Suprapubic skin (tissue), 4 donors: ENCODE results near the gene CEND1. TPM values are rescaled to one million over a fixed set of nuclear protein-coding genes. Genes with fewer than 3 reads are reported as not detected.

Source experiments
- DNase-seq, 2 donors: peaks; one replicate each; pipeline ENCODE4 v3.0.0-alpha.2; 2019; ENCODE audit warnings: low spot score in 2 of 2
- H3K27ac ChIP-seq: fragments of 200-600 bp; sonication (generic); one replicate; pipeline ENCODE4 v1.5.1; 2019
- H3K27me3 ChIP-seq: fragments of 200-600 bp; sonication (generic); one replicate; pipeline ENCODE4 v1.5.1; 2019
- H3K36me3 ChIP-seq: fragments of 200-600 bp; sonication (generic); one replicate; pipeline ENCODE4 v1.5.1; 2019
- H3K4me1 ChIP-seq: fragments of 200-600 bp; sonication (generic); one replicate; pipeline ENCODE4 v1.5.1; 2019
- H3K4me3 ChIP-seq: fragments of 200-600 bp; sonication (generic); one replicate; pipeline ENCODE4 v1.5.1; 2019; ENCODE audit warnings: mild to moderate bottlenecking
- H3K9me3 ChIP-seq: fragments of 200-600 bp; sonication (generic); one replicate; pipeline ENCODE4 v1.5.1; 2019
- CTCF ChIP-seq, 2 donors: fragments of 200-600 bp in 1 of 2; fragments of 450-650 bp in 1 of 2; sonication (generic) in 1 of 2; IDR thresholded peaks; one replicate each; pipeline ENCODE4 v1.5.1; 2016 to 2019; ENCODE audit warnings: antibody characterized with exemption in 2 of 2, mild to moderate bottlenecking in 1 of 2, moderate library complexity in 1 of 2
- EP300 ChIP-seq: sonication (generic); formaldehyde crosslinking; IDR thresholded peaks from one replicate; pipeline ENCODE4 v1.6.1; 2017; ENCODE audit warnings: antibody characterized with exemption
- POLR2A ChIP-seq, 2 donors: fragments of 450-650 bp; IDR thresholded peaks; one replicate each; pipeline ENCODE4 v1.6.1; 2017; ENCODE audit warnings: antibody characterized with exemption in 2 of 2, mild to moderate bottlenecking in 2 of 2, moderate library complexity in 2 of 2
- POLR2AphosphoS5 ChIP-seq, 3 donors: sonication (generic); formaldehyde crosslinking; IDR thresholded peaks; one replicate each; pipeline ENCODE4 v1.6.1; 2017; ENCODE audit warnings: antibody characterized with exemption in 3 of 3
- WGBS: methylation state at CpG from one replicate; pipeline ENCODE4 v1.1.5; 2018; 5-methylcytosine and 5-hydroxymethylcytosine counted together
- total RNA-seq, 4 donors: library from RNA; depleted of rRNA; stranded (reverse); fragments of >200 nt; gene quantifications; one replicate each; pipeline ENCODE4 v1.1.0, GENCODE V29; 2016

CEND1 gene
- total RNA-seq, 4 donors from 2014 or later = not detected

GRCh38 chr11:788953-789940 lies 643 bp downstream of the CEND1 start:
- H3K9me3 ChIP-seq = no peaks in the 10 kb centered on the region
- TF ChIP-seq CTCF (IDR thresholded peaks at IDR 0.05) = no peak
- no peak for TF ChIP-seq POLR2AphosphoS5 (IDR thresholded peaks at IDR 0.05)
- no peak for TF ChIP-seq POLR2A (IDR thresholded peaks at IDR 0.05)
- TF ChIP-seq EP300 = no peak
- H3K4me1 ChIP-seq = peaks cover 7% of the 10 kb centered on the region
- H3K27me3 ChIP-seq = peaks cover 13% of the 10 kb centered on the region
- H3K4me3 ChIP-seq = no peak overlapping the region
- no peak for DNase-seq
- no peak overlapping the region for H3K27ac ChIP-seq
- H3K36me3 ChIP-seq = peaks cover 15% of the 10 kb centered on the region
- no CpG with 5 or more reads among the region's 31 CpGs for WGBS

GRCh38 chr11:788009-788640 lies 1.8 kb downstream of the CEND1 start:
- Histone ChIP-seq H3K36me3 (peaks cover 15% of the 10 kb centered on the region), H3K27me3 (peaks cover 13% of the 10 kb centered on the region), H3K9me3 (no peaks in the 10 kb centered on the region), H3K4me3 (no peak overlapping the region), H3K4me1 (peaks cover 11% of the 10 kb centered on the region), H3K27ac (no peak overlapping the region)
- TF ChIP-seq EP300 (no peak), POLR2AphosphoS5 (IDR thresholded peaks at IDR 0.05) (no peak)
- 66% methylated on average over 20 of the region's 28 CpGs for WGBS
- no peak for DNase-seq

- no peak overlapping the region for H3K4me3 ChIP-seq
- H3K36me3 ChIP-seq = peaks cover 9% of the 10 kb centered on the region
- no peaks in the 10 kb centered on the region for H3K9me3 ChIP-seq
- peaks cover 18% of the 10 kb centered on the region for H3K4me1 ChIP-seq
- no peak overlapping the region for H3K27ac ChIP-seq
- WGBS = 83% methylated on average over 10 of the region's 24 CpGs
- TF ChIP-seq CTCF (IDR thresholded peaks at IDR 0.05) (no peak), EP300 (no peak), POLR2A (IDR thresholded peaks at IDR 0.05) (no peak), POLR2AphosphoS5 (IDR thresholded peaks at IDR 0.05) (no peak)
- peaks cover 13% of the 10 kb centered on the region for H3K27me3 ChIP-seq
- no peak for DNase-seq
Measured at GRCh38 chr11:787084-787675, 2.7 kb downstream of the CEND1 start.

- peaks cover 13% of the 10 kb centered on the region for H3K27me3 ChIP-seq
- no peak overlapping the region for H3K27ac ChIP-seq
- H3K4me1 ChIP-seq = peaks cover 18% of the 10 kb centered on the region
- DNase-seq = no peak
- TF ChIP-seq CTCF (IDR thresholded peaks at IDR 0.05) = no peak
- no peak for TF ChIP-seq EP300
- TF ChIP-seq POLR2A (IDR thresholded peaks at IDR 0.05) = no peak
- no peak for TF ChIP-seq POLR2AphosphoS5 (IDR thresholded peaks at IDR 0.05)
- no peaks in the 10 kb centered on the region for H3K9me3 ChIP-seq
- peaks cover 1% of the 10 kb centered on the region for H3K36me3 ChIP-seq
- 85% methylated on average over 13 of the region's 24 CpGs for WGBS
- no peak overlapping the region for H3K4me3 ChIP-seq
Measured at GRCh38 chr11:786235-787083, 3.4 kb downstream of the CEND1 start.

- no peaks in the 10 kb centered on the region for H3K36me3 ChIP-seq
- peak; percentile 70 for TF ChIP-seq CTCF (IDR thresholded peaks at IDR 0.05)
- TF ChIP-seq POLR2AphosphoS5 (IDR thresholded peaks at IDR 0.05) = no peak
- peaks cover 3% of the 10 kb centered on the region for H3K27me3 ChIP-seq
- no peak overlapping the region for H3K4me3 ChIP-seq
- WGBS = 36% methylated on average over 19 of the region's 24 CpGs
- DNase-seq = peak in 1 of 2 donors; percentile 91
- H3K9me3 ChIP-seq = no peaks in the 10 kb centered on the region
- H3K27ac ChIP-seq = no peak overlapping the region
- H3K4me1 ChIP-seq = peaks cover 22% of the 10 kb centered on the region
Measured at GRCh38 chr11:783581-784015, 6.3 kb downstream of the CEND1 start.
